Ishikawa (cell line): ENCODE measurements around the gene CMA1.

Experiments
- CEBPB ChIP-seq: IDR thresholded peaks from 2 replicates; pipeline ENCODE4 v1.6.1; 2012
- CREB1 ChIP-seq: IDR thresholded peaks from 2 replicates; pipeline ENCODE4 v1.6.1; 2012; ENCODE audit warnings: low read depth
- EGR1 ChIP-seq: IDR thresholded peaks from 2 replicates; pipeline ENCODE4 v1.6.1; 2012
- EP300 ChIP-seq: IDR thresholded peaks from 2 replicates; pipeline ENCODE4 v1.6.1; 2012; ENCODE audit warnings: borderline replicate concordance
- MAX ChIP-seq: IDR thresholded peaks from 2 replicates; pipeline ENCODE4 v1.6.1; 2012
- NFIC ChIP-seq: IDR thresholded peaks from 2 replicates; pipeline ENCODE4 v1.6.1; 2012
- RAD21 ChIP-seq: IDR thresholded peaks from 2 replicates; pipeline ENCODE4 v1.6.1; 2012; ENCODE audit warnings: low read depth
- TAF1 ChIP-seq: IDR thresholded peaks from 2 replicates; pipeline ENCODE4 v1.6.1; 2012; ENCODE audit warnings: low read depth, mild to moderate bottlenecking
- YY1 ChIP-seq: IDR thresholded peaks from 2 replicates; pipeline ENCODE4 v1.6.1; 2012; ENCODE audit warnings: low read depth

GRCh38 chr14:24508155-24508840 is at the start of gene CMA1:
- TF ChIP-seq MAX (no peak), NFIC (no peak), RAD21 (no peak), CEBPB (no peak), EGR1 (no peak), TAF1 (no peak), EP300 (no peak), YY1 (no peak), CREB1 (no peak)
